Prostate gland (tissue), 2 donors: ENCODE results near the gene CPNE4.

Source experiments
- POLR2AphosphoS5 ChIP-seq: sonication (generic); formaldehyde crosslinking; IDR thresholded peaks from one replicate; pipeline ENCODE4 v1.6.1; 2017; ENCODE audit warnings: antibody characterized with exemption
- TF ChIP-seq, protein P1 (sequence below), 4 experiments: fragments of 200-600 bp in 2 of 4; fragments of 450-650 bp in 2 of 4; sonication (generic) in 2 of 4; IDR thresholded peaks; 1 replicate in 3 of 4; 2 replicates in 1 of 4; pipeline ENCODE4 v1.5.1; 2016 to 2019; ENCODE audit warnings: antibody characterized with exemption in 4 of 4, mild to moderate bottlenecking in 2 of 4, moderate library complexity in 2 of 4

DNA sequence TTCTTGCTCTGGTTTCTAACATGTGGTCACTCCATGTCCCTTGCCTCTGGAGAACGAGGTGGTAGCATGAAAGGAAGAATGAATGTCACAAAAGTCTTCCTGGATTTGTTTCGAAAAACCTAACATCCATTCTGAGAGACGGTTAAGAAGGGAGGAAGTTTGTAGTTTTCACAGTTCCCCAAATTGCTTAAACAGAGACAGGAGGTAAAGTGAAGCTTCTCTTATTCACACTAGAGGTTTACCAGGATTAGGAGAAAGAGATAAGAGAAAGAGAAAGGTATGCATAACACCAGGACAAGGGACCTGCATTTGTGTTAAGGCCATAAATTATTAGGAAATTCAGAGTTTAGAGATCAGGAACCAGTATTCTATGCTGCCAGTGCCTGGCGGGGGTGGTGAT, 228.1 kb downstream of the CPNE4 start:
- no peak for TF ChIP-seq POLR2AphosphoS5
- TF ChIP-seq, protein P1, sequence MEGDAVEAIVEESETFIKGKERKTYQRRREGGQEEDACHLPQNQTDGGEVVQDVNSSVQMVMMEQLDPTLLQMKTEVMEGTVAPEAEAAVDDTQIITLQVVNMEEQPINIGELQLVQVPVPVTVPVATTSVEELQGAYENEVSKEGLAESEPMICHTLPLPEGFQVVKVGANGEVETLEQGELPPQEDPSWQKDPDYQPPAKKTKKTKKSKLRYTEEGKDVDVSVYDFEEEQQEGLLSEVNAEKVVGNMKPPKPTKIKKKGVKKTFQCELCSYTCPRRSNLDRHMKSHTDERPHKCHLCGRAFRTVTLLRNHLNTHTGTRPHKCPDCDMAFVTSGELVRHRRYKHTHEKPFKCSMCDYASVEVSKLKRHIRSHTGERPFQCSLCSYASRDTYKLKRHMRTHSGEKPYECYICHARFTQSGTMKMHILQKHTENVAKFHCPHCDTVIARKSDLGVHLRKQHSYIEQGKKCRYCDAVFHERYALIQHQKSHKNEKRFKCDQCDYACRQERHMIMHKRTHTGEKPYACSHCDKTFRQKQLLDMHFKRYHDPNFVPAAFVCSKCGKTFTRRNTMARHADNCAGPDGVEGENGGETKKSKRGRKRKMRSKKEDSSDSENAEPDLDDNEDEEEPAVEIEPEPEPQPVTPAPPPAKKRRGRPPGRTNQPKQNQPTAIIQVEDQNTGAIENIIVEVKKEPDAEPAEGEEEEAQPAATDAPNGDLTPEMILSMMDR (IDR thresholded peaks at IDR 0.05) = no peak
